ENCODE measurements around the gene MOCS1. TPM values are rescaled to one million over a fixed set of nuclear protein-coding genes. Genes with fewer than 3 reads are reported as not detected.

MOCS1 gene
- total and polyA plus RNA-seq, 9 donors = 4.5 to 7.6 (median 5.8) TPM

DNA sequence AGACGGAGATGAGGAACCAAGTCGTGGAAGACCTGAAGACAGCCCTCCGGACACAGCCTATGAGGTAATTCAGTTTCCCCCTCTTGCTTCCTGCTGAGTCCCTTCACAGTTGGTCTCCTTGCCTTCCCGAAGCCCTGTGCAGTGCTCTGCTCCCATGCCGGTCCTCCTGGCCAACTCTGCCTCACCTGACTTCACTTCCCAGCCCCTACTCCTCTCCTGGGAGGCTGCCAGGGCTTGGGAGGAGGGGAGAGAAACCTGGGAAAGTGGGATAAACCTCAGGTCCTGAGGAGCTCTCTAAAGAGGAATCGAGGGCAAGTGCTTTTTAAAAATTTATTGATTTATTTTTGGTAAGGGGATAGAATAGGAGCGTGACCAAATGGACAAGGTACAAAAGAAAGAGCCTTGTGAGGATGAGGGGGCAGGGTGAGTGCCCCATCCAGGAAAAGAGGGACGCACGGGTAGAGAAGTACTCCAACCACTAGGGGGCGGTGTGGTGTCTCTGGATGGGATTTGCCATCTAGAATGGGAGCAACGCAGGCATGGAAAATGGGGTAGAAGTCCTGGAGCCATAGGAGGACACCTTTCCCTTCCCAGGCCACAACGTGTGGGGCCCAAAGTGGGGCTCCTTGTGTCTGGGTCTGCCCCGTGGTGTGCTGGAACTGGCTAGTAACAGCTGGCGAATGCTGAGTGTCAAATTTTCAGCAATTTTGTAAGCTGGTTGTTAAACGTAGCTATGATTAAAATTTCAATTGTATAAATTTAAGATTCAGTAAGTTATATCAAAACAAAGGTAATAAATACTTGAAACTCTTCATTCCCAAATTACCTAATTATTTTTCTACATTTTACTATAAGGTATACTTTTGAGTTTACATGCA, 69.0 kb downstream of the MOCS1 start:
- Histone ChIP-seq H3K4me1 (ENCODE audit: control insufficient read depth, insufficient read depth, low read length) (peaks cover 3% of the 10 kb centered on the region), H3K4me3 (ENCODE audit: low read length) (no peak overlapping the region), H3K27ac (ENCODE audit: low read length) (no peak overlapping the region), H3K9me3 (replicated peaks; ENCODE audit: control insufficient read depth, low read depth, low read length) (no peaks in the 10 kb centered on the region), H3K36me3 (ENCODE audit: control insufficient read depth, insufficient read depth, low read length) (peaks cover 63% of the 10 kb centered on the region), H3K27me3 (ENCODE audit: control insufficient read depth, insufficient read depth, low read length) (no peaks in the 10 kb centered on the region)
- WGBS (ENCODE audit: insufficient coverage) = 67% methylated on average over 6 of the region's 15 CpGs
- peak; percentile 35 for DNase-seq

GRCh38 chr6:39861663-39862062, 72.6 kb downstream of the MOCS1 start:
- Histone ChIP-seq H3K27ac (ENCODE audit: low read length) (no peak overlapping the region), H3K9me3 (replicated peaks; ENCODE audit: control insufficient read depth, low read depth, low read length) (no peaks in the 10 kb centered on the region), H3K27me3 (ENCODE audit: control insufficient read depth, insufficient read depth, low read length) (no peaks in the 10 kb centered on the region), H3K4me1 (ENCODE audit: control insufficient read depth, insufficient read depth, low read length) (peaks cover 3% of the 10 kb centered on the region), H3K36me3 (ENCODE audit: control insufficient read depth, insufficient read depth, low read length) (peaks cover 61% of the 10 kb centered on the region), H3K4me3 (ENCODE audit: low read length) (no peak overlapping the region)
- 67% methylated on average over 2 of the region's 3 CpGs for WGBS (ENCODE audit: insufficient coverage)
- DNase-seq = no peak

GRCh38 chr6:39859025-39859424, 75.2 kb downstream of the MOCS1 start:
- Histone ChIP-seq H3K27ac (ENCODE audit: low read length) (no peak overlapping the region), H3K9me3 (replicated peaks; ENCODE audit: control insufficient read depth, low read depth, low read length) (no peaks in the 10 kb centered on the region), H3K36me3 (ENCODE audit: control insufficient read depth, insufficient read depth, low read length) (peaks cover 53% of the 10 kb centered on the region), H3K4me3 (ENCODE audit: low read length) (no peak overlapping the region), H3K27me3 (ENCODE audit: control insufficient read depth, insufficient read depth, low read length) (no peaks in the 10 kb centered on the region), H3K4me1 (ENCODE audit: control insufficient read depth, insufficient read depth, low read length) (peaks cover 8% of the 10 kb centered on the region)
- WGBS (ENCODE audit: insufficient coverage) = 100% methylated on average over 1 of the region's 2 CpGs
- DNase-seq = no peak

- no peak overlapping the region for H3K27ac ChIP-seq (ENCODE audit: low read length)
- H3K9me3 ChIP-seq (replicated peaks; ENCODE audit: control insufficient read depth, low read depth, low read length) = no peaks in the 10 kb centered on the region
- 85% methylated on average over 6 of the region's 7 CpGs for WGBS (ENCODE audit: insufficient coverage)
- H3K4me1 ChIP-seq (ENCODE audit: control insufficient read depth, insufficient read depth, low read length) = peaks cover 13% of the 10 kb centered on the region
- no peak for DNase-seq
- no peak overlapping the region for H3K4me3 ChIP-seq (ENCODE audit: low read length)
- peaks cover 28% of the 10 kb centered on the region for H3K36me3 ChIP-seq (ENCODE audit: control insufficient read depth, insufficient read depth, low read length)
- no peaks in the 10 kb centered on the region for H3K27me3 ChIP-seq (ENCODE audit: control insufficient read depth, insufficient read depth, low read length)
These were observed 78.8 kb downstream of the MOCS1 start for GRCh38 chr6:39855356-39855995.

Other genes with a start within 250 kb of the MOCS1 start
- 1.1 TPM for gene KIF6, start 209.1 kb downstream of the MOCS1 start, total RNA-seq
- gene KIF6, start 209.1 kb downstream of the MOCS1 start, polyA plus RNA-seq (ENCODE audit: insufficient read depth in 1 of 8, insufficient read length in 8 of 8, low replicate concordance in 1 of 8) = 1 to 10 TPM in 6 of 8 donors, under 1 TPM in 2; 0.61 to 1.4 (median 1.2) TPM
- gene DAAM2, start 142.1 kb downstream of the MOCS1 start, total RNA-seq = 25.8 TPM
- gene DAAM2, start 142.1 kb downstream of the MOCS1 start, polyA plus RNA-seq (ENCODE audit: insufficient read depth in 1 of 8, insufficient read length in 8 of 8, low replicate concordance in 1 of 8) = 10 to 100 TPM; 26.8 to 39.9 (median 35.3) TPM